HepG2 (cell line): ENCODE results near the gene MYADML2. TPM values are rescaled to one million over a fixed set of nuclear protein-coding genes. Genes with fewer than 3 reads are reported as not detected.

Source experiments
- CHCHD3 ChIP-seq: sonication (generic); formaldehyde crosslinking; IDR thresholded peaks from 2 replicates; pipeline ENCODE4 v1.8.0; 2022; ENCODE audit warnings: mild to moderate bottlenecking, missing genetic modification reagents, moderate library complexity
- JUND ChIP-seq: sonication (generic); formaldehyde crosslinking; IDR thresholded peaks from 2 replicates; pipeline ENCODE4 v1.8.0; 2022; ENCODE audit warnings: mild to moderate bottlenecking, missing genetic modification reagents
- NCOA1 ChIP-seq: sonication (generic); formaldehyde crosslinking; IDR thresholded peaks from 2 replicates; pipeline ENCODE4 v1.9.0; 2021; ENCODE audit warnings: missing genetic modification reagents
- STAG1 ChIP-seq: sonication (generic); formaldehyde crosslinking; IDR thresholded peaks from 2 replicates; pipeline ENCODE4 v1.4.0; 2020; ENCODE audit warnings: missing genetic modification reagents
- ZNF367 ChIP-seq: sonication (generic); formaldehyde crosslinking; IDR thresholded peaks from 2 replicates; pipeline ENCODE4 v1.4.0; 2020; ENCODE audit warnings: missing genetic modification reagents, borderline replicate concordance
- ZNF615 ChIP-seq: sonication (generic); formaldehyde crosslinking; IDR thresholded peaks from 2 replicates; pipeline ENCODE4 v1.5.0; 2020; ENCODE audit warnings: mild to moderate bottlenecking, missing genetic modification reagents, borderline replicate concordance
- polyA plus RNA-seq, 8 experiments: library from polyadenylated mRNA; depleted of rRNA in 3 of 8; stranded (reverse) in 7 of 8; unstranded in 1 of 8; fragments of >200 nt; fragmentation: Illumina TruSeq in 4 of 8; extraction: Trizol in 4 of 8; gene quantifications; 2 replicates each; pipeline versions ENCODE4 v1.2.1 to v1.2.3, GENCODE V29; 2011 to 2016; ENCODE audit warnings: low read depth in 4 of 8, missing spikeins in 1 of 8, mixed read lengths in 1 of 8; ENCODE audit not compliant: insufficient read depth in 1 of 8
- total RNA-seq, 5 experiments: library from RNA; depleted of rRNA; stranded (reverse); fragments of >200 nt; fragmentation: Illumina TruSeq; extraction: Trizol; gene quantifications; 2 replicates each; pipeline ENCODE4 v1.2.3, GENCODE V29; 2016; ENCODE audit warnings: low read depth in 1 of 5
- TF ChIP-seq, protein P1 (sequence below), 2 experiments: fragments of 450-650 bp in 1 of 2; sonication (generic) in 1 of 2; formaldehyde crosslinking in 1 of 2; IDR thresholded peaks; 2 replicates each; pipeline versions ENCODE4 v1.6.1 to v1.8.0; 2016 to 2022; ENCODE audit warnings: antibody characterized with exemption in 1 of 2, mild to moderate bottlenecking in 1 of 2, missing genetic modification reagents in 1 of 2
- TF ChIP-seq, protein P2 (sequence below): sonication (generic); formaldehyde crosslinking; conservative IDR thresholded peaks from 2 replicates; pipeline ENCODE4 v1.4.0; 2020; ENCODE audit warnings: missing genetic modification reagents
- TF ChIP-seq, protein P3 (sequence below): sonication (generic); formaldehyde crosslinking; IDR thresholded peaks from 2 replicates; pipeline ENCODE4 v1.5.0; 2020; ENCODE audit warnings: mild to moderate bottlenecking, missing genetic modification reagents, borderline replicate concordance
- TF ChIP-seq, protein P4 (sequence below): sonication (generic); formaldehyde crosslinking; conservative IDR thresholded peaks from 2 replicates; pipeline ENCODE4 v1.8.0; 2022; ENCODE audit warnings: mild to moderate bottlenecking, moderate library complexity, missing genetic modification reagents

Gene MYADML2
- total and polyA plus RNA-seq, 2 of the 13 experiments (the other 11 are each of a cell fraction or from before 2014, with no cell fraction given), result not detected

DNA sequence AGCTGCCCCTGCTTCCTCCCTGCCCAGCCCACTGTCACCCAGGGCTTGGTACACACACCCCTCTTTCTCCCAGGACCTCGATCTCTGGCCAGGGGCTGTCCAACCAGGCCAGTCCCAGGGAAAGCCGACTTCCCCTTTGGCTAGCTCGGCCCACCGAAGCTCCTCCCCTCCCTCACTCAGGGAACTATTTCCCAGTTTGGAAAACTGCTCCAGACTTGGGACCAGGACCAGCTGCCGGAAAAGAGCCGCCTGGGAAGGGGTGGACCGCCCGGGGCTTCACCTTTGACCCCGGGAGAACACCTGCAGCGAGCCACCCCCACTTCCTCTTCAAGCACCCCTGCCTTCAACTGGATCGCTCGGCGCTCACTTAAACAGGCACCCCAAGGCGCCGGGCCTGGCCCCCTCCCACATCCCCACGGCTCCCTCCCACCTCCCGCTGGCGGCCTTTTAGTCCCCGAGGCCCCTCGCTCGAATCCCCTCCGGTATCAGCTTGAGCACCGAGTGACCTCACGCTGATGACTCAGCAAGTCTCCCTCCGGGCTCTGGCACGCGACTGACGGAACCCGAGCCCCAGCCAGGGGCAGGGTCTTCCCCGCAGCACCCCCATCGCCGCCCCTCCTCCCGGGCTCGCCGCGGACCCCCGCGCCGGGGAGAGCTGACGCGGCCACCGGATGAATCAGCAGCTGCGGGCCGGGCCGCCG is 20.4 kb downstream of the MYADML2 start (continued):
- TF ChIP-seq, protein P1, sequence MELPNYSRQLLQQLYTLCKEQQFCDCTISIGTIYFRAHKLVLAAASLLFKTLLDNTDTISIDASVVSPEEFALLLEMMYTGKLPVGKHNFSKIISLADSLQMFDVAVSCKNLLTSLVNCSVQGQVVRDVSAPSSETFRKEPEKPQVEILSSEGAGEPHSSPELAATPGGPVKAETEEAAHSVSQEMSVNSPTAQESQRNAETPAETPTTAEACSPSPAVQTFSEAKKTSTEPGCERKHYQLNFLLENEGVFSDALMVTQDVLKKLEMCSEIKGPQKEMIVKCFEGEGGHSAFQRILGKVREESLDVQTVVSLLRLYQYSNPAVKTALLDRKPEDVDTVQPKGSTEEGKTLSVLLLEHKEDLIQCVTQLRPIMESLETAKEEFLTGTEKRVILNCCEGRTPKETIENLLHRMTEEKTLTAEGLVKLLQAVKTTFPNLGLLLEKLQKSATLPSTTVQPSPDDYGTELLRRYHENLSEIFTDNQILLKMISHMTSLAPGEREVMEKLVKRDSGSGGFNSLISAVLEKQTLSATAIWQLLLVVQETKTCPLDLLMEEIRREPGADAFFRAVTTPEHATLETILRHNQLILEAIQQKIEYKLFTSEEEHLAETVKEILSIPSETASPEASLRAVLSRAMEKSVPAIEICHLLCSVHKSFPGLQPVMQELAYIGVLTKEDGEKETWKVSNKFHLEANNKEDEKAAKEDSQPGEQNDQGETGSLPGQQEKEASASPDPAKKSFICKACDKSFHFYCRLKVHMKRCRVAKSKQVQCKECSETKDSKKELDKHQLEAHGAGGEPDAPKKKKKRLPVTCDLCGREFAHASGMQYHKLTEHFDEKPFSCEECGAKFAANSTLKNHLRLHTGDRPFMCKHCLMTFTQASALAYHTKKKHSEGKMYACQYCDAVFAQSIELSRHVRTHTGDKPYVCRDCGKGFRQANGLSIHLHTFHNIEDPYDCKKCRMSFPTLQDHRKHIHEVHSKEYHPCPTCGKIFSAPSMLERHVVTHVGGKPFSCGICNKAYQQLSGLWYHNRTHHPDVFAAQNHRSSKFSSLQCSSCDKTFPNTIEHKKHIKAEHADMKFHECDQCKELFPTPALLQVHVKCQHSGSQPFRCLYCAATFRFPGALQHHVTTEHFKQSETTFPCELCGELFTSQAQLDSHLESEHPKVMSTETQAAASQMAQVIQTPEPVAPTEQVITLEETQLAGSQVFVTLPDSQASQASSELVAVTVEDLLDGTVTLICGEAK (IDR thresholded peaks at IDR 0.05), result no peak
- TF ChIP-seq, protein P1 (CRISPR knock-in tag; IDR thresholded peaks at IDR 0.05), result peak; percentile 68
- 0 out of 2 replicates have a peak, but pooled peaks have one; percentile 0 for TF ChIP-seq JUND (CRISPR knock-in tag)
- no peak for TF ChIP-seq ZNF615 (CRISPR knock-in tag)
- TF ChIP-seq, protein P2, sequence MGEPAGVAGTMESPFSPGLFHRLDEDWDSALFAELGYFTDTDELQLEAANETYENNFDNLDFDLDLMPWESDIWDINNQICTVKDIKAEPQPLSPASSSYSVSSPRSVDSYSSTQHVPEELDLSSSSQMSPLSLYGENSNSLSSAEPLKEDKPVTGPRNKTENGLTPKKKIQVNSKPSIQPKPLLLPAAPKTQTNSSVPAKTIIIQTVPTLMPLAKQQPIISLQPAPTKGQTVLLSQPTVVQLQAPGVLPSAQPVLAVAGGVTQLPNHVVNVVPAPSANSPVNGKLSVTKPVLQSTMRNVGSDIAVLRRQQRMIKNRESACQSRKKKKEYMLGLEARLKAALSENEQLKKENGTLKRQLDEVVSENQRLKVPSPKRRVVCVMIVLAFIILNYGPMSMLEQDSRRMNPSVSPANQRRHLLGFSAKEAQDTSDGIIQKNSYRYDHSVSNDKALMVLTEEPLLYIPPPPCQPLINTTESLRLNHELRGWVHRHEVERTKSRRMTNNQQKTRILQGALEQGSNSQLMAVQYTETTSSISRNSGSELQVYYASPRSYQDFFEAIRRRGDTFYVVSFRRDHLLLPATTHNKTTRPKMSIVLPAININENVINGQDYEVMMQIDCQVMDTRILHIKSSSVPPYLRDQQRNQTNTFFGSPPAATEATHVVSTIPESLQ (CRISPR knock-in tag), result no peak
- TF ChIP-seq, protein P3, sequence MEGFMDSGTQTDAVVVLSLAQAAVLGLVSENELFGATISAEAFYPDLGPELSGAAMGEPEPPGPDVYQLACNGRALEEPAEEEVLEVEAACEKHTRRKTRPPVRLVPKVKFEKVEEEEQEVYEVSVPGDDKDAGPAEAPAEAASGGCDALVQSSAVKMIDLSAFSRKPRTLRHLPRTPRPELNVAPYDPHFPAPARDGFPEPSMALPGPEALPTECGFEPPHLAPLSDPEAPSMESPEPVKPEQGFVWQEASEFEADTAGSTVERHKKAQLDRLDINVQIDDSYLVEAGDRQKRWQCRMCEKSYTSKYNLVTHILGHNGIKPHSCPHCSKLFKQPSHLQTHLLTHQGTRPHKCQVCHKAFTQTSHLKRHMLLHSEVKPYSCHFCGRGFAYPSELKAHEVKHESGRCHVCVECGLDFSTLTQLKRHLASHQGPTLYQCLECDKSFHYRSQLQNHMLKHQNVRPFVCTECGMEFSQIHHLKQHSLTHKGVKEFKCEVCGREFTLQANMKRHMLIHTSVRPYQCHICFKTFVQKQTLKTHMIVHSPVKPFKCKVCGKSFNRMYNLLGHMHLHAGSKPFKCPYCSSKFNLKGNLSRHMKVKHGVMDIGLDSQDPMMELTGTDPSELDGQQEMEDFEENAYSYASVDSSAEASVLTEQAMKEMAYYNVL (CRISPR knock-in tag), result 0 out of 2 replicates have a peak, but pooled peaks have one; percentile 56
- TF ChIP-seq NCOA1 (CRISPR knock-in tag), result 0 out of 2 replicates have a peak, but pooled peaks have one; percentile 5
- TF ChIP-seq STAG1, result no peak
- TF ChIP-seq CHCHD3, result no peak
- no peak for TF ChIP-seq ZNF367 (CRISPR knock-in tag)
- TF ChIP-seq, protein P4, sequence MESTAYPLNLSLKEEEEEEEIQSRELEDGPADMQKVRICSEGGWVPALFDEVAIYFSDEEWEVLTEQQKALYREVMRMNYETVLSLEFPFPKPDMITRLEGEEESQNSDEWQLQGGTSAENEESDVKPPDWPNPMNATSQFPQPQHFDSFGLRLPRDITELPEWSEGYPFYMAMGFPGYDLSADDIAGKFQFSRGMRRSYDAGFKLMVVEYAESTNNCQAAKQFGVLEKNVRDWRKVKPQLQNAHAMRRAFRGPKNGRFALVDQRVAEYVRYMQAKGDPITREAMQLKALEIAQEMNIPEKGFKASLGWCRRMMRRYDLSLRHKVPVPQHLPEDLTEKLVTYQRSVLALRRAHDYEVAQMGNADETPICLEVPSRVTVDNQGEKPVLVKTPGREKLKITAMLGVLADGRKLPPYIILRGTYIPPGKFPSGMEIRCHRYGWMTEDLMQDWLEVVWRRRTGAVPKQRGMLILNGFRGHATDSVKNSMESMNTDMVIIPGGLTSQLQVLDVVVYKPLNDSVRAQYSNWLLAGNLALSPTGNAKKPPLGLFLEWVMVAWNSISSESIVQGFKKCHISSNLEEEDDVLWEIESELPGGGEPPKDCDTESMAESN (CRISPR knock-in tag), result 0 out of 2 replicates have a peak, but pooled peaks have one; percentile 5
